NCI-H510A (cell line): ENCODE measurements around the gene ITGA11.

Source experiments
- DNase-seq: peaks from one replicate; lab custom pipeline; 2025; lab: John Stamatoyannopoulos, UW

Gene ITGA11

GRCh38 chr15:68373028-68373427, 58.9 kb downstream of the ITGA11 start:
- no peak for DNase-seq

- DNase-seq, result no peak
These were observed 59.6 kb downstream of the ITGA11 start for GRCh38 chr15:68372291-68372811.

- DNase-seq, result no peak
These were observed 60.1 kb downstream of the ITGA11 start for GRCh38 chr15:68371851-68372250.

GRCh38 chr15:68371160-68371559, 60.8 kb downstream of the ITGA11 start:
- DNase-seq, result no peak

- no peak for DNase-seq
These were observed 61.2 kb downstream of the ITGA11 start for GRCh38 chr15:68370768-68371151.

GRCh38 chr15:68369931-68370767, 61.8 kb downstream of the ITGA11 start:
- no peak for DNase-seq

GRCh38 chr15:68368731-68369435, 63.1 kb downstream of the ITGA11 start:
- DNase-seq, result no peak

- DNase-seq, result no peak
These were observed 64.0 kb downstream of the ITGA11 start for GRCh38 chr15:68367992-68368391.

- no peak for DNase-seq
These were observed 64.7 kb downstream of the ITGA11 start for GRCh38 chr15:68367226-68367625.

GRCh38 chr15:68366314-68366713, 65.6 kb downstream of the ITGA11 start:
- no peak for DNase-seq

- DNase-seq, result no peak
These were observed 66.2 kb downstream of the ITGA11 start for GRCh38 chr15:68365770-68366169.

- no peak for DNase-seq
These were observed 66.7 kb downstream of the ITGA11 start for GRCh38 chr15:68365140-68365745.

GRCh38 chr15:68364660-68365035, 67.3 kb downstream of the ITGA11 start:
- DNase-seq, result no peak

- DNase-seq, result no peak
These were observed 67.8 kb downstream of the ITGA11 start for GRCh38 chr15:68364028-68364659.

- DNase-seq, result no peak
These were observed 68.6 kb downstream of the ITGA11 start for GRCh38 chr15:68363353-68363752.

GRCh38 chr15:68362537-68363126, 69.3 kb downstream of the ITGA11 start:
- no peak for DNase-seq

- DNase-seq, result no peak
These were observed 71.2 kb downstream of the ITGA11 start for GRCh38 chr15:68360721-68361120.

- no peak for DNase-seq
These were observed 75.2 kb downstream of the ITGA11 start for GRCh38 chr15:68356778-68357177.

- DNase-seq, result no peak
These were observed 77.0 kb downstream of the ITGA11 start for GRCh38 chr15:68354923-68355322.

GRCh38 chr15:68354268-68354667, 77.7 kb downstream of the ITGA11 start:
- no peak for DNase-seq

- no peak for DNase-seq
These were observed 78.4 kb downstream of the ITGA11 start for GRCh38 chr15:68353421-68354135.
